ENCODE measurements around the gene SAMD4B. TPM values are rescaled to one million over a fixed set of nuclear protein-coding genes. Genes with fewer than 3 reads are reported as not detected.

Gene SAMD4B
- total RNA-seq: 68.4 and 109 TPM in 2 replicates

GRCh38 chr19:39341719-39342604, at the start of gene SAMD4B:
SAMD4B (plus strand) TSS chr19:39342421; CDS start chr19:39356894, 14,473 bp downstream.

GRCh38 chr19:39296055-39296645, 46.1 kb upstream of the SAMD4B start, which contains the start of gene IFNL1:
IFNL1 (plus strand) TSS chr19:39296407; CDS start chr19:39296422, 15 bp downstream.

GRCh38 chr19:39390751-39391437, 48.7 kb downstream of the SAMD4B start, which contains the start of the genes MED29 and PAF1:
MED29 (plus strand) TSS chr19:39391378; CDS start chr19:39391423, 45 bp downstream.
PAF1 (minus strand) TSS chr19:39391106; CDS start chr19:39390864, 242 bp downstream.

DNA sequence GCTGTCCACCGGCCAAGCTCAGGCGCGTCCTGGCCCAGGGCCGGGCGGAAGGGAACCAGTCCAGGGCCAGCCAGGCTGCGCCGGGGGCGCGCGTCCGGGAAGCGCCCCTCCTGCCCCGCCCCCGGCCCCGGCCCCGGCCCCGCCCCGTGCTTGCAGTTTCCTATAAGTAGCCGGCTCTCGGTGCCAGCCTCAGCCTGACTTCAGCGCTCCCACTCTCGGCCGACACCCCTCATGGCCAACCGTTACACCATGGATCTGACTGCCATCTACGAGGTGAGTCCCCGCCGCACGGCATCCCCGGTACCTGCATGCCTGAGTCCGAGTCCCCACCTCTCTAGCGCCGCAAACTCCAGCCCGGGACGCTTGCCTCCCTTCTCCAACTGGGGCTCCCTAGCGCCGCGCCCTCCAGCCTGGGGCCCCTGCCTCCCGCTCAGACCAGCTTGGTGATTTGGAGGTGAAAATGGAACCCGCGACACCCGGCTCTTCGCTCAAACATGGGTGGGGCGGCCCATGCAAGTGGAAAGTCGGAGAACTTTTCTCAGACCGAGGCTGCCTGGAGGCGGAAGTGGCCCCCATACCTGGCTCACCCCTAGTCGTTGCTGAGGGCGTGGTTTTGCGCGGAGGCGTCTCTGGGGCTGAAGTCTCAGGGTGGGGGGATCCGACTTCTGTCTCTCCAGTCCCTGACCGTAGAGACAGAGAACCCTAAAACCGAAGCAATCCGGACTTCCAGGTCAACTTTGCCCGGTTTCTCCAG, 64.6 kb downstream of the SAMD4B start, which contains the start of gene ZFP36:
TSS of gene ZFP36 (plus strand) at position 192 of the 754 bp plus-strand sequence. CDS start at position 250, 58 bp downstream.

GRCh38 chr19:39412100-39412866, 70.1 kb downstream of the SAMD4B start, which contains the start of gene PLEKHG2:
PLEKHG2 (plus strand) TSS chr19:39412669; CDS start chr19:39414087, 1,418 bp downstream.

Other genes starting within 250 kb of the SAMD4B start
- 7.8 and 11.8 TPM in 2 replicates for gene PAK4, start 216.6 kb upstream of the SAMD4B start, total RNA-seq
- gene NCCRP1, start 145.5 kb upstream of the SAMD4B start, total RNA-seq: under 0.01 TPM in 1 of 2 replicates, not detected in the other
- gene SYCN, start 138.2 kb upstream of the SAMD4B start, total RNA-seq: not detected in 2 replicates
- not detected in 2 replicates for gene IFNL3, start 97.4 kb upstream of the SAMD4B start, total RNA-seq
- not detected in 2 replicates for gene IFNL4, start 93.6 kb upstream of the SAMD4B start, total RNA-seq
- not detected in 2 replicates for gene IFNL2, start 74.0 kb upstream of the SAMD4B start, total RNA-seq
- not detected in 2 replicates for gene IFNL1, start 46.0 kb upstream of the SAMD4B start, total RNA-seq
- 0.15 and 0.50 TPM in 2 replicates for gene LRFN1, start 21.6 kb upstream of the SAMD4B start, total RNA-seq
- gene GMFG, start 6.4 kb upstream of the SAMD4B start, total RNA-seq: not detected in 2 replicates
- gene PAF1, start 48.7 kb downstream of the SAMD4B start, total RNA-seq: 36.2 and 42.3 TPM in 2 replicates
- gene MED29, start 49.0 kb downstream of the SAMD4B start, total RNA-seq: 17.9 and 34.4 TPM in 2 replicates
- gene ZFP36, start 64.4 kb downstream of the SAMD4B start, total RNA-seq: 7.3 and 8.8 TPM in 2 replicates
- 13.1 and 25.5 TPM in 2 replicates for gene PLEKHG2, start 70.2 kb downstream of the SAMD4B start, total RNA-seq
- 127 and 236 TPM in 2 replicates for gene RPS16, start 93.5 kb downstream of the SAMD4B start, total RNA-seq
- gene SUPT5H, start 103.2 kb downstream of the SAMD4B start, total RNA-seq: 54.5 and 81.5 TPM in 2 replicates
- gene TIMM50, start 138.4 kb downstream of the SAMD4B start, total RNA-seq: 70.5 and 72.4 TPM in 2 replicates
- gene DLL3, start 156.5 kb downstream of the SAMD4B start, total RNA-seq: under 0.01 and 0.33 TPM in 2 replicates
- 0.33 TPM in 1 of 2 replicates, not detected in the other for gene SELENOV, start 172.7 kb downstream of the SAMD4B start, total RNA-seq
- gene EID2B, start 190.4 kb downstream of the SAMD4B start, total RNA-seq: 2.6 and 3.3 TPM in 2 replicates
- gene EID2, start 197.7 kb downstream of the SAMD4B start, total RNA-seq: 10.8 and 15.2 TPM in 2 replicates